Measurements from ENCODE around the gene ZNF580. TPM values are rescaled to one million over a fixed set of nuclear protein-coding genes. Genes with fewer than 3 reads are reported as not detected.

Gene ZNF580
- total RNA-seq, 1 donor from 2014 or later: 37.4 TPM

- no peak overlapping the region for H3K4me3 Mint-ChIP-seq
- H3K4me1 Mint-ChIP-seq (ENCODE audit: unreplicated experiment): peaks cover 9% of the 10 kb centered on the region
- H3K9me3 Mint-ChIP-seq: no peaks in the 10 kb centered on the region
- H3K27me3 Mint-ChIP-seq: no peaks in the 10 kb centered on the region
- peaks cover 8% of the 10 kb centered on the region for H3K36me3 Mint-ChIP-seq
- H3K27ac Mint-ChIP-seq: no peak overlapping the region
- DNase-seq (ENCODE audit: extremely low spot score, unreplicated experiment): no peak
- TF ChIP-seq CTCF (conservative IDR thresholded peaks at IDR 0.05): no peak
These were observed 21.5 kb upstream of the ZNF580 start for GRCh38 chr19:55619286-55619685.

GRCh38 chr19:55620410-55621204, 20.2 kb upstream of the ZNF580 start:
- Mint-ChIP-seq H3K27ac (no peak overlapping the region), H3K4me3 (no peak overlapping the region), H3K36me3 (peaks cover 8% of the 10 kb centered on the region), H3K27me3 (no peaks in the 10 kb centered on the region), H3K9me3 (no peaks in the 10 kb centered on the region), H3K4me1 (ENCODE audit: unreplicated experiment) (peaks cover 14% of the 10 kb centered on the region)
- no peak for DNase-seq (ENCODE audit: extremely low spot score, unreplicated experiment)
- no peak for TF ChIP-seq CTCF (conservative IDR thresholded peaks at IDR 0.05)

GRCh38 chr19:55621205-55621672, 19.6 kb upstream of the ZNF580 start:
- TF ChIP-seq CTCF (conservative IDR thresholded peaks at IDR 0.05): no peak
- Mint-ChIP-seq H3K27me3 (no peaks in the 10 kb centered on the region), H3K27ac (no peak overlapping the region), H3K9me3 (no peaks in the 10 kb centered on the region), H3K36me3 (peaks cover 8% of the 10 kb centered on the region), H3K4me3 (no peak overlapping the region), H3K4me1 (ENCODE audit: unreplicated experiment) (peaks cover 14% of the 10 kb centered on the region)
- DNase-seq (ENCODE audit: extremely low spot score, unreplicated experiment): no peak

- no peak for TF ChIP-seq CTCF (conservative IDR thresholded peaks at IDR 0.05)
- no peak overlapping the region for H3K27ac Mint-ChIP-seq
- H3K4me3 Mint-ChIP-seq: no peak overlapping the region
- no peaks in the 10 kb centered on the region for H3K9me3 Mint-ChIP-seq
- no peak for DNase-seq (ENCODE audit: extremely low spot score, unreplicated experiment)
- H3K27me3 Mint-ChIP-seq: no peaks in the 10 kb centered on the region
- peaks cover 8% of the 10 kb centered on the region for H3K36me3 Mint-ChIP-seq
- H3K4me1 Mint-ChIP-seq (ENCODE audit: unreplicated experiment): peaks cover 14% of the 10 kb centered on the region
These were observed 19.1 kb upstream of the ZNF580 start for GRCh38 chr19:55621673-55622231.

GRCh38 chr19:55622242-55622969, 18.4 kb upstream of the ZNF580 start:
- Mint-ChIP-seq H3K36me3 (peaks cover 7% of the 10 kb centered on the region), H3K27ac (no peak overlapping the region), H3K4me1 (ENCODE audit: unreplicated experiment) (peaks cover 14% of the 10 kb centered on the region), H3K27me3 (no peaks in the 10 kb centered on the region), H3K4me3 (no peak overlapping the region), H3K9me3 (no peaks in the 10 kb centered on the region)
- no peak for DNase-seq (ENCODE audit: extremely low spot score, unreplicated experiment)
- TF ChIP-seq CTCF (conservative IDR thresholded peaks at IDR 0.05): no peak

All from type B pancreatic cell (in vitro differentiated cells).